Amniotic stem cell (primary cell): Measurements from ENCODE around the gene NTF3.

ENCODE experiments used
- DNase-seq: peaks from one replicate; lab custom pipeline; 2025; lab: John Stamatoyannopoulos, UW

Gene NTF3

DNA sequence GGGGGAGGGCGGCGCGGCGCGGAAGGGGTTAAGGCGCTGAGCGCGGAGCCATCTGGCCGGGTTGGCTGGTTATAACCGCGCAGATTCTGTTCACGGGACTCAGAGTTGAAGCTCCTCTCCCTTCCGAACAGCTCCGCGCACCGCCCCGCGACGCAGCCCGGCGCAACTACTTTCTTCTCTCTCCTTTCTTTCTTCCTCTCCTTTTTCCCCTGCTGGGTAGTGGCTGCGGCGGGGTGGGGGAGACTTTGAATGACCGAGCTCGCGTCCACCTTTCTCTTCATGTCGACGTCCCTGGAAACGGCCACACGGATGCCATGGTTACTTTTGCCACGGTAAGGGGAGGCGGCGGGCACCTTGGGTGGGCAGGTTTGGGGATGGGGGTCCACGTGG is at the start of gene NTF3:
NTF3 (plus strand) TSS at position 98 of the 390 bp plus-strand sequence; CDS start at position 315, 217 bp downstream.
- DNase-seq = no peak

DNA sequence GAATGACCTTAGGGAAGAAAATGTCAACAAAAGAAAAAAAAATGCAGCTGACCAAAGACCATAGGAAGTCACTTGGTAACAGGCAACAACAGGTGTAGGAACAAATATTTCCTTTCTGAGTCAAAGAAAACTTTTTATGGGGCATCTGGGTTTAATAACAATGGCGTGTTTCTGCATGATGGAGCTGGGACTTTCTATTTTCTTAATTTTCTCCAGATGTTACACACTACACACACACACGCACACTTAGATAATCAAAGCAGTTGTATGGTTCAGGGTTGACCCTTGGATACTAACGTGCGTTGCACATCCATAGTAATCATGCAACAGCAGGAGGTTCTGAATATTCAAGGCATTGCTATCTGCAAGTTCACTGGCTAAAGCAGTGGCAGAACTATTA is 47.9 kb upstream of the NTF3 start:
- no peak for DNase-seq

DNA sequence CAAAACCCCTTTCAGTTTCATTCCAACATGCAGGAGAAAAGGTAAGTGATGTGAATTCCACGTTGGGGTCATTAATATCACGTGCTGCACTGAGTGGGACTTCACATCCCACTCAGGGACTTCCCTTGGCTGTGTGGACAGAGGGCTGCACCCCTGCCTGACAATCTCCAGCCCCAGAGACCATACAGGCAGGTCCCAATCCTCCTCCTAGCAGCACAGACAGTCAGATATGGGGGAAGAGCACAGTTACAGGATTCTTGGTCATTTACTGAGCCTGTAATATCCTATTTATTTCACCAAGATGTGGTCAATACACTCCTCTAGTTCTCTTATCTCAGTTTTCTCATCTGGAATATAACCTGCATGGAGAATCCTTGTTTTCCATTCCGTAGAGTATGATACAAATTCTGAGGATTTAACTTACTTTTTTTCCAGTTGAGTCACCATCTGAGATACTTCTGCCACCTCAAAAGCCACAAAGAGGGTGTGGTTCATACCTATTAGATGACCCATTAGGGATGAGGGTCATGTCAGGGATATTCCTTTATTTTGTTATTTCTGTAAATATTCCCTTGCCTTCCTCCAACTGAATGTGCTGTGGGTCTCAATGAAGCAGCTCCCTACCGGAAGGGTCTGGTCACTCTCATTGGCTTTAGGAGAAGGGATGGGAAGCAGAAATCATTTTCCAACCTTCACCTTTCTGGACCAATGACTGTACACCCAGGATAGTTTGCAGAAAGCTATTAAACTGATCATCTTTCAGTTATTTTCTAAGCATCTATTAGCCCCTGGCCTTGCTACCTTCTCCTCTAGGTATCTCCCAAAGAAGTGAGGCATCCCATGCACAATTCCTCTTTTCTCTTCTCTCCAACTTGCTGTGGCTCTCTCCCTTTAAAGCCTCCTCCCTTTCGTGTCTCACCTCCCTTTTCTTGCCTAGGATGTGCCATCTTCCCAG is 43.0 kb upstream of the NTF3 start:
- no peak for DNase-seq

DNA sequence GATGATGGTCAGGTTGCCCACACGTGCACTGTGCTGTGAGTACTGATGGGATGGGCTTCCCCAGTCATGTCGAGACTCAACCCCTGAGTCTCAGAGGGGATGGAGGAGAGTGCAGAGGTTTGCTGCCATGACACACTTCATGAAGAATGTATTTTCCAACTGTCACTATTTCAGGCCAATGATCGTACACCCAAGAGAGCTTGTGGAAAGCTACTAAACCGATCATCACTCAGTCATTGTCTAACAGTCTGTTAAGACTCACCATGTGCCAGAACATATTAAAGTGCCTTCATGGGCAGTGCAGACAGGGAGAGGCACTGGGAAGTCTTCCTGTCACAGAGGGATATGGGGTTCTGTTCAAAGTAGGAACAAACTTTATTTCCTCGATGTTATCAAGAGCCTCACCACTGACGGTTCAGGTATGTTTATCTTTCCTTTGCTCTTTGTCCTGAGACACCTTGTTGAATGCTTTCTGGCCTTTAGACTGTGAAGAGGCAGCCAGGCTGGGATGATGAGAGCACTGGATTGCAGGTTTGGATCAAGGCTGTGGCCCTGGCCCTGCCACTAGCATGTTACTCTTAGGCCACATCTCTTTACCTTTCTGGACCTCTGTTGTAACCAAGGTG is 41.6 kb upstream of the NTF3 start:
- DNase-seq = no peak

DNA sequence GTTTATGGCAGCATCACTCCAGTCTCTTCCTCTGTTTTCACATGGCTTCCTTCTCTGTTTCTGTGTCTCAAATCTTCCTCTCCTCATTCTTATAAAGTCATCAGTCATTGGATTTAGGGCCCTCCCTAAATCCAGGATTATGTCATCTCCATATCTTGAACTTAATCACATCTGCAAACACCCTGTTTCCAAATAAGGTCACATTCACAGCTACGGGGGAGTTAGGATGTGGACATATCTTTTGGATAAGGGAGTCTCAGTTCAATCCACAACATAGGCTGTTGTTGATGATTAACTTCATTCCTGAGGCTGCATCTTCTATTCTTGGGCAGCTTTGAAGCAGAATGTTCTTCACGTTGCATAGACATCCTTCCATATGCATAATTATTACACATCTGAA is 40.3 kb upstream of the NTF3 start:
- DNase-seq = no peak

GRCh38 chr12:5392961-5393360 is 38.9 kb upstream of the NTF3 start:
- no peak for DNase-seq

GRCh38 chr12:5395443-5396271 is 36.3 kb upstream of the NTF3 start:
- DNase-seq = no peak

DNA sequence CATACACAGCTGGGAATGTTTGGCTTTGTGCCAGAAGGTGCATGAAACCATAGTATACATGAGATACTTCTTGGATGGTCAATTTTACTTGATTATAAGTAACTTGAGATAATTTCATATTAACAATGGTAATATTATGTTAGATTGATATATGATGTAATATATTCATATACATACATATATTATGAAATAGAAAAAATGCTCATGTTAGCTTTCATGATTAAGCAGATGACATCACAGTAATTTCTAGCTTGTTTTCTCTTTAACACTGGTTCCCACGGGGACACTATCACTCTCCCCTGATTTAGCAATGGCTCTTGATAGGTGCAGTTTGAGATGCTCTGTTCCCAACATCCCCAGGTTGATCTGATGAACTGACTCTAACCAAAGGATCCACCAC is 35.4 kb upstream of the NTF3 start:
- DNase-seq = no peak

DNA sequence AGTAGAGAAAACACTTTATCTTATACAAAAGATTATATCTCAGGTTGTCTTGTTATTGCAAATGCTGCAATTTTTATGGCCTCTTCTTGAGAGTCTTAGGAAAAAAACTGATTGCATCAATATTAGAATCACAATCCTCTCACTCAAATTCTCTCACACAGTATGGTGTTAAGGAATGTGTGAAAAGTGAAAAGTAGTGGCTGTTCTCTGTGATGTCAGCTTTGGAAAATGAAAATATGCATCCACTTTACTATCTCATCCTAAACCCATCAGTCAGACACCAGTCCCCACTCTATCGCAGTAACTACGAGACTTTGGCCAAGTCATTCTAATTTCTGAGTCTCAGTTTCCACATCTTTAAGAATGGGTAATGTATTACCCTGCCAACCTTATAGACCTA is 32.6 kb upstream of the NTF3 start:
- no peak for DNase-seq

GRCh38 chr12:5402009-5402935 is 29.6 kb upstream of the NTF3 start:
- no peak for DNase-seq

GRCh38 chr12:5403411-5403810 is 28.5 kb upstream of the NTF3 start:
- no peak for DNase-seq

DNA sequence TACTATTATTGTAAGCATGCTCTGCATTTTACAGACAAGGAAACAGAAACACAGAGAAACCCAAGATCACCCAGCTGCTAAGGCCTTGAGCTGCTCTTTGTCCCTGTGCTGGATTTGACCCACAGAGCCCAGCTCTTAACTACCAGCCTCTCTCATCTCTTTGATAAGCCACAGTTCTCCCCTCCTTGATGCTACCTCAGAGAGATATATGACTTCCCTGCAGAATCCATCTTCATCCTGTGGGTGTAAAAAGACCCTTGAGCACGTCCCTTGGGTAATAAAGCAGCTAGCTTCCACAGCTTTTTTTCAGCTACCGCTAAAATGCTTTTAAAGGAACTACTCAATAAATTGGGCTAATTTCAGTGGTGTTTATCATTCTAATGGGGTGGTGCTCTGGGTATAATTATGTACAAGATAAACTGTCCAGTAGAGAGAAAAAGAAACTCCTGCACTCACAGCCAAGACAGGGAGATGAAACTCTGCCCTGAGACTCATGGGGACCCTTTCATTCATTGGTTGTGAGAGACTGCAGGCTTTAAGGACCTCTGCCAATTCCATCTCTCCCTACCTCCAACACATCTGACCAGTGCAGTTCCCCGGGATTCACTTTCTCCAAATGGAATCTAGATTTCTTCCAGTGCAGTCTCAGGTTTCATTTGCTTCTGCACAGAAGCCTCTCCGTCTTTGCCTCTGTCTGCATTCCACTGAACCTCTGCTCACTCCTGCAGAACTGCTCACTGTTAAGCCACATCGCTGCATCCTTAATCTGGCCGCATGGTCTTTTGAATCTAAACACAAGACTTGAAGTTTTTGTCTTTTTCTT is 24.7 kb upstream of the NTF3 start:
- no peak for DNase-seq

- DNase-seq = no peak
These were observed 22.3 kb upstream of the NTF3 start for GRCh38 chr12:5409619-5410018.

DNA sequence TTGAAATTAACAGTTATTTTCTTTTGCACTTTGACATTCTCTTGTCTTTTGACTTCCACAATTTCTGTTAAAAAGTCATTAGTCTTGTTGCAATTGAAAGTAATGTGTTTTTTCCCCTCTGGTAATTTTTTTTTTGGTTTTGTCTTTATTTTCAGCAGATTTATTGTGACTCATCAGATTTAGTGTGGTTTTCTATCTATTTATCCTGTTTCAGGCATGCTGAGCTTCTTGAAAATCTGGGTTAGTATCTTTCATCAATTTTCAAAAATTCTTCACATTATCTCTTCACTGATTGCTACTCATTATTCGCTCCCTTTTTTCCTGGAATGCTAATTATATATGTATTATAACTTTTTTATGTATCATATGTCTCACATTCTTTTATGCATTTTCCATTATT is 15.3 kb upstream of the NTF3 start:
- no peak for DNase-seq

DNA sequence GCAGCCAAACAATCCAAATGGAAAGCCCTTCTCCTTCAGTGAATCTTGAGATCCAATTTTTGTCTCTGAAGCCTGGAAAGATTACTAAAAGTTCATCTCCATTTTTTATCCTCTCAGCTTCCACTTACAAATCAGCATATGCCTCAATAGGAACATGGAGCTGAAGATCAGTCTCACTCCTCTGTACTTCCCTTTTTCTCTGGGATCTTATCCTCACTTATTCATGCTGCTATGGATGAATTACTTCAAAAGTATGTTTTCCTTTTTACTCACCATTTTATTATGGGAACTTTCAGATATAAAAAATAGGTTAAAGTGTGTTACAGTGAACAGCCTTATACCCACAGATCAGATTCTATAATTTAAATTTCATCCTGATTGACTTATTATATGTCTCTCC is 14.4 kb upstream of the NTF3 start:
- no peak for DNase-seq

GRCh38 chr12:5428332-5429221 is 3.3 kb upstream of the NTF3 start:
- DNase-seq = peak; percentile 28

GRCh38 chr12:5429741-5430557 is 2.0 kb upstream of the NTF3 start:
- no peak for DNase-seq
